Astrocyte of the spinal cord (primary cell): ENCODE data around the gene FRMD4A.

ENCODE experiments used
- DNase-seq: peaks from one replicate; pipeline ENCODE4 v3.0.0; 2011; ENCODE audit warnings: low read depth, low spot score
- H3K4me3 ChIP-seq: 2 replicates; pipeline ENCODE4 v1.5.1; 2011; ENCODE audit warnings: low read depth, mild to moderate bottlenecking, low read length, moderate library complexity
- CTCF ChIP-seq: IDR thresholded peaks from 2 replicates; pipeline ENCODE4 v1.5.1; 2012; ENCODE audit warnings: low read depth, mild to moderate bottlenecking, low read length, inconsistent platforms
- in situ Hi-C: cut with HindIII; loops from 2 replicates; pipeline ENCODE4 v1.10.0; 2017; ENCODE audit warnings: low sequenced_read_pairs

The FRMD4A gene

GRCh38 chr10:13998163-13998835, 332.4 kb downstream of the FRMD4A start:
- H3K4me3 ChIP-seq: no peak overlapping the region
- in situ Hi-C loops: no loop called here
- TF ChIP-seq CTCF: no peak
- DNase-seq: no peak

- no peak overlapping the region for H3K4me3 ChIP-seq
- no peak for TF ChIP-seq CTCF
- in situ Hi-C loops: no loop called here
These were observed 333.1 kb downstream of the FRMD4A start for GRCh38 chr10:13997650-13998049.

GRCh38 chr10:13994932-13995331, 335.8 kb downstream of the FRMD4A start:
- TF ChIP-seq CTCF: no peak
- in situ Hi-C loops: no loop called here

More at GRCh38 chr10:13997650-13998049, 333.1 kb downstream of the FRMD4A start:
- DNase-seq: no peak

GRCh38 chr10:13993673-13994089, 337.0 kb downstream of the FRMD4A start:
- in situ Hi-C loops: no loop called here
- no peak overlapping the region for H3K4me3 ChIP-seq
- no peak for DNase-seq
- TF ChIP-seq CTCF: no peak

More at GRCh38 chr10:13994932-13995331, 335.8 kb downstream of the FRMD4A start:
- H3K4me3 ChIP-seq: no peak overlapping the region
- DNase-seq: no peak

- no peak for TF ChIP-seq CTCF
- no peak overlapping the region for H3K4me3 ChIP-seq
- DNase-seq: peak; percentile 71
- in situ Hi-C loops: no loop called here
These were observed 337.6 kb downstream of the FRMD4A start for GRCh38 chr10:13993169-13993568.

- no peak for DNase-seq
- in situ Hi-C loops: no loop called here
- H3K4me3 ChIP-seq: no peak overlapping the region
- TF ChIP-seq CTCF: no peak
These were observed 339.4 kb downstream of the FRMD4A start for GRCh38 chr10:13991353-13991752.
